Ishikawa (cell line): ENCODE measurements around the gene DPYD.

ENCODE experiments used
- CEBPB ChIP-seq: IDR thresholded peaks from 2 replicates; pipeline ENCODE4 v1.6.1; 2012
- CREB1 ChIP-seq: IDR thresholded peaks from 2 replicates; pipeline ENCODE4 v1.6.1; 2012; ENCODE audit warnings: low read depth
- EGR1 ChIP-seq: IDR thresholded peaks from 2 replicates; pipeline ENCODE4 v1.6.1; 2012
- EP300 ChIP-seq: IDR thresholded peaks from 2 replicates; pipeline ENCODE4 v1.6.1; 2012; ENCODE audit warnings: borderline replicate concordance
- FOXM1 ChIP-seq: IDR thresholded peaks from 2 replicates; pipeline ENCODE4 v1.6.1; 2012; ENCODE audit warnings: low read depth, borderline replicate concordance
- NFIC ChIP-seq: IDR thresholded peaks from 2 replicates; pipeline ENCODE4 v1.6.1; 2012
- RAD21 ChIP-seq: IDR thresholded peaks from 2 replicates; pipeline ENCODE4 v1.6.1; 2012; ENCODE audit warnings: low read depth
- TAF1 ChIP-seq: IDR thresholded peaks from 2 replicates; pipeline ENCODE4 v1.6.1; 2012; ENCODE audit warnings: low read depth, mild to moderate bottlenecking
- TCF12 ChIP-seq: IDR thresholded peaks from 2 replicates; pipeline ENCODE4 v1.6.1; 2012; ENCODE audit warnings: low read depth
- YY1 ChIP-seq: IDR thresholded peaks from 2 replicates; pipeline ENCODE4 v1.6.1; 2012; ENCODE audit warnings: low read depth
- TF ChIP-seq, protein P1 (sequence below): IDR thresholded peaks from 2 replicates; pipeline ENCODE4 v1.6.1; 2012; ENCODE audit warnings: low read depth, mild to moderate bottlenecking
- TF ChIP-seq, protein P2 (sequence below): IDR thresholded peaks from 2 replicates; pipeline ENCODE4 v1.6.1; 2012
- TF ChIP-seq, protein P3 (sequence below): IDR thresholded peaks from 2 replicates; pipeline ENCODE4 v1.6.1; 2012

- TF ChIP-seq EP300, result no peak
- TF ChIP-seq EGR1, result no peak
- TF ChIP-seq, protein P1, sequence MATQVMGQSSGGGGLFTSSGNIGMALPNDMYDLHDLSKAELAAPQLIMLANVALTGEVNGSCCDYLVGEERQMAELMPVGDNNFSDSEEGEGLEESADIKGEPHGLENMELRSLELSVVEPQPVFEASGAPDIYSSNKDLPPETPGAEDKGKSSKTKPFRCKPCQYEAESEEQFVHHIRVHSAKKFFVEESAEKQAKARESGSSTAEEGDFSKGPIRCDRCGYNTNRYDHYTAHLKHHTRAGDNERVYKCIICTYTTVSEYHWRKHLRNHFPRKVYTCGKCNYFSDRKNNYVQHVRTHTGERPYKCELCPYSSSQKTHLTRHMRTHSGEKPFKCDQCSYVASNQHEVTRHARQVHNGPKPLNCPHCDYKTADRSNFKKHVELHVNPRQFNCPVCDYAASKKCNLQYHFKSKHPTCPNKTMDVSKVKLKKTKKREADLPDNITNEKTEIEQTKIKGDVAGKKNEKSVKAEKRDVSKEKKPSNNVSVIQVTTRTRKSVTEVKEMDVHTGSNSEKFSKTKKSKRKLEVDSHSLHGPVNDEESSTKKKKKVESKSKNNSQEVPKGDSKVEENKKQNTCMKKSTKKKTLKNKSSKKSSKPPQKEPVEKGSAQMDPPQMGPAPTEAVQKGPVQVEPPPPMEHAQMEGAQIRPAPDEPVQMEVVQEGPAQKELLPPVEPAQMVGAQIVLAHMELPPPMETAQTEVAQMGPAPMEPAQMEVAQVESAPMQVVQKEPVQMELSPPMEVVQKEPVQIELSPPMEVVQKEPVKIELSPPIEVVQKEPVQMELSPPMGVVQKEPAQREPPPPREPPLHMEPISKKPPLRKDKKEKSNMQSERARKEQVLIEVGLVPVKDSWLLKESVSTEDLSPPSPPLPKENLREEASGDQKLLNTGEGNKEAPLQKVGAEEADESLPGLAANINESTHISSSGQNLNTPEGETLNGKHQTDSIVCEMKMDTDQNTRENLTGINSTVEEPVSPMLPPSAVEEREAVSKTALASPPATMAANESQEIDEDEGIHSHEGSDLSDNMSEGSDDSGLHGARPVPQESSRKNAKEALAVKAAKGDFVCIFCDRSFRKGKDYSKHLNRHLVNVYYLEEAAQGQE, result no peak
- TF ChIP-seq NFIC, result no peak
- TF ChIP-seq, protein P2, sequence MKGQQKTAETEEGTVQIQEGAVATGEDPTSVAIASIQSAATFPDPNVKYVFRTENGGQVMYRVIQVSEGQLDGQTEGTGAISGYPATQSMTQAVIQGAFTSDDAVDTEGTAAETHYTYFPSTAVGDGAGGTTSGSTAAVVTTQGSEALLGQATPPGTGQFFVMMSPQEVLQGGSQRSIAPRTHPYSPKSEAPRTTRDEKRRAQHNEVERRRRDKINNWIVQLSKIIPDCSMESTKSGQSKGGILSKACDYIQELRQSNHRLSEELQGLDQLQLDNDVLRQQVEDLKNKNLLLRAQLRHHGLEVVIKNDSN, result no peak
- TF ChIP-seq, protein P3, sequence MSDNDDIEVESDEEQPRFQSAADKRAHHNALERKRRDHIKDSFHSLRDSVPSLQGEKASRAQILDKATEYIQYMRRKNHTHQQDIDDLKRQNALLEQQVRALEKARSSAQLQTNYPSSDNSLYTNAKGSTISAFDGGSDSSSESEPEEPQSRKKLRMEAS, result no peak
- no peak for TF ChIP-seq YY1
- TF ChIP-seq CEBPB, result no peak
- TF ChIP-seq TAF1, result no peak
- TF ChIP-seq CREB1, result no peak
- no peak for TF ChIP-seq FOXM1
- TF ChIP-seq RAD21, result no peak
- TF ChIP-seq TCF12, result no peak
These were observed 750.5 kb downstream of the DPYD start for GRCh38 chr1:97170300-97170699.
